GM08714 (cell line): ENCODE results near the gene CEP85L.

Source experiments
- H3K4me3 ChIP-seq: fragments of 200-500 bp; sonication (Bioruptor generic); 2 replicates; pipeline ENCODE4 v1.5.1; 2014; ENCODE audit warnings: mild to moderate bottlenecking, low read length, inconsistent platforms
- ZNF274 ChIP-seq: IDR thresholded peaks from 2 replicates; pipeline ENCODE4 v1.6.1; 2012; ENCODE audit warnings: mild to moderate bottlenecking, low read depth, low read length

CEP85L gene

DNA sequence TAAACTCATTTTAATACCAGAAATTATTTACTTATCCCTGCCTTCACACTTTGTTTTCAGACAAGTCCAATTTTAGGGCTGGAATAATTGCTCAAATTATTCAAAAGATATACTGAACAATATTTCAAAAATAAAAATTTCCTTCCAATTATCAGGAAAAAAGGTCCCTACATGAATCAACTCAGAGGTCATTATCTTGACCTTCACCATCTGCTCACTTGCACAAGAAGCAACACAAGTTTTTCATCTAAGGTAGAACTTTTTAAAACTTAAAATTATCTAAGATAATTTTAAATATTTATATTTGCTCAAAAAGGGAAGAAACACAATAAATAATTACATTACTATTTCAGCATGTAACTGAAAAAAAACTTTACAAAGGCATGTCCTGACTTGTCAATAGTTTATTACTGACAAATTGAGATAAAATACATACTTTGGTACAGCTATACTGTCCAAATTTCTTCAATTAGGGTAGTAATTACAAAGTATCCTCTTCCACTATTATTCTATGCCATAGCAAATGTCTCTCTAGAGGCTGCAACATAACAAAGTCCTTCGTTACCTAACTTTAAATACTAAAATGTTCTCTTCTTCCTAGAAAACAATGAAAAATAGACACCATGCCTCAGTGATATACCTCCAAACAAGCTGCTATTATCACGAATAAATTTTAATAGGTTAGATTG, 2.4 kb downstream of the CEP85L start:
- TF ChIP-seq ZNF274: no peak
- no peak overlapping the region; the same call in 1 of the 2 replicates for H3K4me3 ChIP-seq

DNA sequence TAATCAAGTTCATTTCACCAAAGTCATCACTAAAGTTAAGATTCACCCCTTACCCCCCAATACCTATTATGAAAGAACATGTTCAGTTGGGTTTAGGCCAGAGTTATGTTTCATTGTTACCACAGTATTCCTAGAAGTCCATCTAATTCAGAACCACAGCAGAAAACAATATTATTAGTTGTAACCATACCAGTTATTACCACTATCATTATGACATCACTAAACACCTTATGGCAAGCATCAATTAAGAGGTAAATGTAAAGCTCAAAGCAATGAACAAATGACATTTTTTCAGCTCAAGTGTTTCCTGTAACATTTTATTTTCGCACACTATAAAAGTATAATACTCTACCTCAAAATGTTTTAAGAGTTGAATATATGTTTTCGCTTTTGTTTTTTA, 4.4 kb downstream of the CEP85L start:
- H3K4me3 ChIP-seq: no peak overlapping the region
- TF ChIP-seq ZNF274: no peak

DNA sequence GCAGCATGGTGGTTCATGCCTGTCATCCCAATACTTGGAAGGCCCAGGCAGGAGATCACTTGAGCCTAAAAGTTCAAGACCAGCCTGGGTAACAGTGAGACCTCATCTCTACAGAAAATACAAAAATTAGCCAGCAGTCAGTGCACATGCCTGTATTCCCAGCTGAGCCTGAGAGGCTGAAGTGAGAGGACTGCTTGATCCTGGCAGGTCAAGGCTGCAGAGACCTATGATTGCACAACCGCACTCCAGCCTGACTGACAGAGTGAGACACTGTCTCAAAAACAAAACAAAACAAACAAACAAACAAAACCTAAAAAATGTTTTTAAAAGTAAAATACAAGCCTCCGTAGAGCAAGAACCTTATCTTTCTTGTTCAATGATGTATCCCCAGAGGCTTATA, 6.0 kb downstream of the CEP85L start:
- no peak for TF ChIP-seq ZNF274
- H3K4me3 ChIP-seq: no peak overlapping the region

DNA sequence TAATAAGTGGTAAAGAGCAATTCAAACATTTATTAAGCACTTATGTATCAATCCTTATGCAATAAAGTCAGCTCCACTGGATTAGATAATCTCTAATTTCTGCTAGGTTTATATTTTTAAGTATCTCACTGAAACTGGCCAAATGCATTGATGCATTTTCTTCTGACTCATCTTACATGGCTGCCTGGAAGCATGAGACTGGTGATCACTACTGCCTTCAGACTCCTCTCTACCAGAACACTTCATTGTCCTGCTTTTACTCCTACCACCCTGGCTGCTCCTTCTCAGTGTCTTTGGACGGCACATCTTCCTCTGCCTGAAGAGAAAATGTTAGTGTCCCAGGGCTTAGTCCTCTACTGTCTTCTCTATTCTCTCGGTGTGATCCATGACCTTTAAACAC, 7.4 kb downstream of the CEP85L start:
- H3K4me3 ChIP-seq: no peak overlapping the region
- TF ChIP-seq ZNF274: no peak

DNA sequence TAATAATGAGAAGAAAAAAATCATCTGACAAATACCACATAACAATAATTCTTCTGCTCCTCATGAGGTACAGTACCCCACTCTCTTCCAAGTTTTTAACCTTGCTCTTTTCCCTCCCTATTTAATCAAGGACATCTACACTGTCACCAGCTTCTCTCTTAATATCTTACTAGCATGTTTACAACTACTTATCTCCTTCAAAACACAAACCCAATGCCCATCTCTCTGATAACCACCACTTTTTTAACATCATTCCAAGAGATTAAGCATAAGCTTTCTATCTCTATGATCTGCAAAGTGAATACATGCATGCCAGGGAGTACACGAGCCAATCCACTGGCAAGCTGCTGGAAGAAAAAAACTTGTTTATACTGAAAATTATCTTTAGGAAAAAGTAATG, 10.3 kb downstream of the CEP85L start:
- TF ChIP-seq ZNF274: no peak
- H3K4me3 ChIP-seq: no peak overlapping the region

DNA sequence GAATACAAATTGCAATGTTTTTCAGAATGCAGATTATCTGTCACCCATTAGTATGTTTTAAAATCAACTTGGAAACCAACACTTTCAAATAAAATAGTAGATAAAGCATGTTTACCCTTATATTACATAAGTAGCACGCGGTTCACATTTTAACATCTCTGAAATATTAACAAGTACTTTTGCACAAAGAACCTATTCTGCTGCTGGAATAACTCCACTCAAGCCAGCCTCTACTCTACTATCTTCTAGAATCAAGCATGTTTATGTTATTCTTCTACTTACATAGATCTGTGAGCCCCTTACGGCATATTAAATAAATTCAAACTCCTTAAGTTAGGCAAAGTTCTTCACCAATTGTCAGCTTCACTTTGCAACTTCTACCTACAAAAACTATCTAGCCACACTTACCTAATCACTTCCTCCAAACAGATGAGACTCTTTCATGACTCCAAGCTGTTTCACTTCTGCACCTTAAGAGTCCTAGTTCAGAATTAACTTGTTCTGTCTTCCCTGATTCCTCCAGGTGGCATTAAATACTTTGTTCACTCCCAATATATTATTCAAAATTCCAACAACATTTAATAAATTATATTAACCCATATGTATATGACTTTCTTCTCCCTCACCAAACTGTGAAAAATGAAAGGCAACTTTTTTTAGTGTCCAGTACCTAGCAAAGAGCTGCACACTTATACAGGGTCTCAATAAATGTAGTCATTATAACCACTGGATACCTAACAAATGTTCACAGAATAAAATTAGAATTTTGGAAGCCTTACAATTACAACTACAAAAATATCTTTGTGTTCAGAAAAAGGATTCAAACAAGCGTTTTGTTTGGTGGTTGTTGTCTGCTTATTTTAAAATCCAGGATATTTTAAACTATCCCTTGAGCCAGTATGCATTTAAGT, 12.1 kb downstream of the CEP85L start:
- H3K4me3 ChIP-seq: no peak overlapping the region
- no peak for TF ChIP-seq ZNF274

DNA sequence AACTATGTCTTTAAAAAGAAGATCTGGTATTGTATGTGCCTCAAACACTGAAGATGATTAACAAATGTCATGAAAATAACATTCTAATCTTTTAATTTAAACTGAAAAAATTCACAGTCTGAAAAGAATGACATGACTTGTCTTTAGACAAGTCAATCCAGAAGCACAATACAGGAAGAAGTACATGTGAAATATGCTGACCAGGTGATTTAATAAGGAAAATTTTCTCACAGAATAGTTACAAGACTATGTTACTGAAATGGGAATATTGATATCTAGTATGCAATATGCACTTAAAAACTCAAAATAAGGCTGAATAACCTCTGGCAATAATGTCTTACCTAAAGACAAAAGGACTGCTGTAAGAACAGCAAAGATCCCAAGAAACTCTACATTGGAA, 13.1 kb downstream of the CEP85L start:
- TF ChIP-seq ZNF274: no peak

DNA sequence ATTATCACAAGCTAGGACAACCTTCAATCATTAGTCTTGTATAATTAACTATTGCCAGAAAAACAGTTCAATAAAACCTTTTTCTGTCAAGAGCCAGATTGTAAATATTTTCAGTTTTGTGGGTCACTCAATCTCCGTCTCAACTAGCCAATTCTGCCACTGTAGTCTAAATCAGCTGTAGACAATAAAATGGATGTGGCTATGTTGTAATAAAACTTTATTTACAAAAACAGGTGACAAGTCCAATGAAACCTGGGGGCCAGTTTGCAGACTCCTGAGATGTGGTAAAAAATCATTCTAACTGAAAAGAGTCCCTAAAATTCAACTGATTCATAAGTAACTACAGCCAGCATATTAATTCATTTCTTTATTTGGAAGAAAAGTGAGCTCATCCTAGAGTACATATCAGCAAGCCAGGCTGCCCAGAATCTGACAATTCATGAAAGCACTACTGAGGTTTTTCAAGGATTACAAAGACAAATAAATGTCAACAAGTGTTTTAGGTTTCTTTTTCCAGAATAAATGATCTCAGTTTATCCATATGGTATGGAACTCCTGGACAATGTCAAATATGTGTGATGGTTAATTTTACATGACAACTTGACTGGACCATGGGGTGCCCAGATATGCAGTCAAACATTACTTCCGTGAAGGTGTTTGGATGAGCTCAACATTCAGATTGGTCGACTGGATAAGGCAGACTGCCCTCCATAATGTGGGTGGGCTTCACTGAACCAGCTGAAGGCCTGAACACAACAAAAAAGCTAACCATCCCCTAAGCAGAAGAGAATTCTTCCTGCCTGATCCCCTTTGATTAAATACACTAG, 15.3 kb downstream of the CEP85L start:
- no peak for TF ChIP-seq ZNF274
- no peak overlapping the region for H3K4me3 ChIP-seq

More for the DNA sequence above, 13.1 kb downstream of the CEP85L start:
- H3K4me3 ChIP-seq: no peak overlapping the region

DNA sequence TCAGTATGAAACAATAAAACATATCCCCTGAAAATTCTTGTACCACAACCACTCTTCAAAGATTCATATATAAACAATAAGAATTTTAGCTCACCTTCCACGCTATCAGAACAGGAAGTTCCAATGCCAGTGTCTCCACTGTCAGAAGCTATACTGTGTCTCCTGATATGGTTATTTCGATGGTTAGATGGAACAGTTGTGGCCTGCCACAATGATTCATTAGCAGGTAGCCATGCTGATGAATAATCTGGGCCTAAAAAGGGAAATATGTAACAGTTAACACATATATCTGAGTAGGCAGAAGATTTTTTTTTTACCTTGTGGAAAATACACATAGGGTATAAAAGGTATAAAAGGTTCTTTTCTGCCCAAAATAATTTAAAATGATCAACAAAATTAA, 19.0 kb downstream of the CEP85L start:
- no peak for TF ChIP-seq ZNF274
- H3K4me3 ChIP-seq: no peak overlapping the region

DNA sequence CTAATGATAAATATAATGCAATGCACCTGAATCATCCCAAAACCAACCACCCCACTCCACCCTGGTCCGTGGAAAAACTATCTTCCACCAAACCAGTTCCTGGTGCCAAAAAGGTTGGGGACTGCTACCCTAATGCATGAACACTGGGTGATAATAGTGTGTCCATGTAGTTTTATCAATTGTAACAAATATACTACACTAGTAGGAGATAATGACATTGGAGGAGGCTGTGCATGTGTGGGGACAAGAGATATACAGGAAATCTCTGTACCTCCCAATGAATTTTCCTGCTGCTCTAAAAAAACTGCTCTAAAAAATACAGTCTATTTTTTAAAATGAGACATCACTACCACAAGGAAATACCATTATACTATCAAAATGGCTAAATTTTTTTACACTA, 20.5 kb downstream of the CEP85L start:
- TF ChIP-seq ZNF274: no peak
- H3K4me3 ChIP-seq: no peak overlapping the region

DNA sequence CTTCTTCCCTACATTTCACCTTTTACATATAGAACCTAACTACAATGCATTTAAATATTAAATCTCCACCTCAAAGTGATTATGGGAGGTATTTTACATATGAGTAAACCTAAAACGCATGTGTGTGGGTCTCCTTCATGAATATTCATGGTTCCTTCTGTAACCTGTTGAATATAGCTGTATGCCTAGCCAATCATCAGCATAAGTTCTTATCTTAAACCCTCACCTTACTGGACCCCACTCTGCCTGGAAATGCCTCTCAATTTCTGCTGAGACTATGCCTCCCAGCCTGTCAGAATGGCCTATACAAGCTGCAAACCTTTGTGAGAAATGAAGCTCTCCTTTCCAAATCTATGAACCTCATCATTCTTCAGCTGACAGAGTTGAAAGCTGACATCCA, 21.3 kb downstream of the CEP85L start:
- no peak overlapping the region for H3K4me3 ChIP-seq
- TF ChIP-seq ZNF274: no peak

DNA sequence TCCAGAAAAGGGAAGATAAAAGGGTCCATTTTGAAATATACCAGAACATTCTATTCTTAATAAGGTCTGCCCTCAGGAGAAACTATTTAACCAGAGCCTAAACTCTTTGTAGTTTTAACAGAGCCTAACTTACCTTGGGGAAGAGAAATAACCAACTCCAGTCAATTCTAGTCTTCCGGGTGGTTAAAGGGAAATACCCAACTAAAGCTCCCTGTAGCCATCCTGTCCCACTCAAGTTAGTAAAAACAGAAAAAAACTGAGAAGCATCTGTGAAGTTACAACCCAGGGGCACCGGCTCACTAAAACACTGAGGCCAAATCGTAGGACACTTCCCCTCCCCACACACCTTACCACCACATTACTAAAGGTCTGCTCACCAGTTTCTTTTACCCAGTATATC, 23.7 kb downstream of the CEP85L start:
- H3K4me3 ChIP-seq: no peak overlapping the region
- TF ChIP-seq ZNF274: no peak

DNA sequence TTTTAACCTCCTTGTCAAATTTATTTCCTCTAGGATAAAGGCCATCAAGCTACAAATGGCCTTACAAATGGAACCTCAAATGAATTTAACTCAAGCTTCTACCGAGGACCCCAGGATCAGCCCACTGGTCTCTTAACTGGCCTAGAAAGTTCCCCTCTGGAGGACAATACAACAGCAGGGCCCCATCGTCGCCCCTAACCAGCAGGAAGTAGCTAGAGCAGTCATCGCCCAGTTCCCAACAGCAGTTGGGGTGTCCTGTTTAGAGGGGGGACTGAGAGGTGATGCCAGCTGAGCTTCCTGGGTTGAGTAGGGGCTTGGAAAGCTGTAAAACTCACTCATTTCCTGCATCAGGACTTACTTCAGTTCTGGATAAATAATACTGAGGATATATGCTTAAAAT, 25.6 kb downstream of the CEP85L start:
- no peak overlapping the region for H3K4me3 ChIP-seq
- no peak for TF ChIP-seq ZNF274

DNA sequence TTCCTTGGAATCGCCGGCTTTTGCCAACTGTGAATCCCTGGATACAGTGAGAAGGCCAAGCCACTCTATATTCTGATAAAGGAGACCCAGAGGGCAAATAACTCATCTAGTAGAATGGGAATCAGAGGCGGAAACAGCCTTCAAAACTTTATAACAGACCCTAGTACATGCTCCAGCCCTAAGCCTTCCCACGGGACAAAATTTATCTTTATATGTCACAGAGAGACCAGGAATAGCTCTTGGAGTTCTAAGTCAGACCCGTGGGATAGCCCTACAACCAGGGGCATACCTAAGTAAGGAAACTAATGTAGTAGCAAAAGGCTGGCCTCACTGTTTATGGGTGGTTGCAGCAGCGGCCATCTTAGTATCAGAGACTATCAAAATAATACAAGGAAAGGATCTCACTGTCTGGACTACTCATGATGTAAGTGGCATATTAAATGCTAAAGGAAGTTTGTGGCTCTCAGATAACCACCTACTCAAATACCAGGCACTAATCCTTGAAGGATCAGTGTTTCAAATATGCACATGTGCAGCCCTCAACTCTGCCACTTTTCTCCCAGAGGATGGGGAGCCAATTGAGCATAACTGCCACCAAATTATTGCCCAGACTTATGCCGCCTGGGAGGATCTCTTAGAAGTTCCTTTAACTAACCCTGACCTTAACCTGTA, 29.5 kb downstream of the CEP85L start:
- no peak overlapping the region for H3K4me3 ChIP-seq
- TF ChIP-seq ZNF274: no peak

DNA sequence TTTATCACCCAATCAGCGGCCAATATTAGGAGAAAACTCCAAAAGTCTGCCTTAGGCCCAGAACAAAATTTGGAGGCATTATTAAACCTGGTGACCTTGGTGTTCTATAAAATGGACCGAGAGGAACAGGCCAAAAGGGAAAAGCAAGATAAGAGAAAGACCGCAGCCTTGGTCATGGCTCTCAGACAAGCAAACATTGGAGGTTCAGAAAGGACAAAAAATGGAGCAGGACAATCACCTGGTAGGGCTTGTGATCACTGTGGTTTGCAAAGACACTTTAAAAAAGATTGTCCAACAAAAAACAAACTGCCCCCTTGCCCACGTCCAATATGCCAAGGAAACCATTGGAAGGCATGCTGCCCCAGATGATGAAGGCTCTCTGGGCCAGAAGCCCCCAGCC, 31.2 kb downstream of the CEP85L start:
- TF ChIP-seq ZNF274: no peak
- H3K4me3 ChIP-seq: no peak overlapping the region
